GM19468 (cell line): ENCODE measurements around the gene COL13A1.

Experiments used
- ATAC-seq: cut with Tn5 transposase; IDR thresholded peaks from one replicate; pipeline ENCODE4 v1.9.1; 2021; ENCODE audit warnings: mild to moderate bottlenecking, moderate library complexity, moderate number of reproducible peaks; ENCODE audit not compliant: unreplicated experiment; ENCODE audit errors: extremely low read depth

COL13A1 gene

GRCh38 chr10:69801434-69802315 is at the start of gene COL13A1:
TSS of gene COL13A1 (plus strand) at chr10:69801906. CDS start at chr10:69802424, 518 bp downstream.
- ATAC-seq = no peak

GRCh38 chr10:69752479-69752878 is 49.2 kb upstream of the COL13A1 start:
- ATAC-seq = no peak

GRCh38 chr10:69756279-69756678 is 45.4 kb upstream of the COL13A1 start:
- ATAC-seq = no peak

- no peak for ATAC-seq
Observed at GRCh38 chr10:69757206-69757552, 44.5 kb upstream of the COL13A1 start.

GRCh38 chr10:69757553-69758309 is 44.0 kb upstream of the COL13A1 start:
- ATAC-seq = no peak

- no peak for ATAC-seq
Observed at GRCh38 chr10:69758310-69758728, 43.4 kb upstream of the COL13A1 start.

- ATAC-seq = no peak
Observed at GRCh38 chr10:69759641-69760040, 42.1 kb upstream of the COL13A1 start.

- ATAC-seq = no peak
Observed at GRCh38 chr10:69760072-69760471, 41.6 kb upstream of the COL13A1 start.

GRCh38 chr10:69761320-69761719 is 40.4 kb upstream of the COL13A1 start:
- ATAC-seq = no peak

- no peak for ATAC-seq
Observed at GRCh38 chr10:69766161-69766910, 35.4 kb upstream of the COL13A1 start.

- ATAC-seq = no peak
Observed at GRCh38 chr10:69767793-69768192, 33.9 kb upstream of the COL13A1 start.

GRCh38 chr10:69768386-69768785 is 33.3 kb upstream of the COL13A1 start:
- no peak for ATAC-seq

GRCh38 chr10:69769395-69769992 is 32.2 kb upstream of the COL13A1 start:
- no peak for ATAC-seq

GRCh38 chr10:69772933-69773704 is 28.6 kb upstream of the COL13A1 start:
- ATAC-seq = no peak

GRCh38 chr10:69774596-69774995 is 27.1 kb upstream of the COL13A1 start:
- no peak for ATAC-seq

- ATAC-seq = no peak
Observed at GRCh38 chr10:69780077-69780476, 21.6 kb upstream of the COL13A1 start.

- ATAC-seq = no peak
Observed at GRCh38 chr10:69781576-69781975, 20.1 kb upstream of the COL13A1 start.

GRCh38 chr10:69783515-69783914 is 18.2 kb upstream of the COL13A1 start:
- no peak for ATAC-seq

GRCh38 chr10:69786791-69787190 is 14.9 kb upstream of the COL13A1 start:
- no peak for ATAC-seq

- ATAC-seq = no peak
Observed at GRCh38 chr10:69787681-69788080, 14.0 kb upstream of the COL13A1 start.
